Measurements from ENCODE around the gene TBL1X. TPM values are rescaled to one million over a fixed set of nuclear protein-coding genes. Genes with fewer than 3 reads are reported as not detected.

The TBL1X gene
- total and polyA plus RNA-seq, 2 of the 8 experiments (the other 6 are each of a cell fraction or from before 2014, with no cell fraction given) = 13.3 to 25.6 TPM

DNA sequence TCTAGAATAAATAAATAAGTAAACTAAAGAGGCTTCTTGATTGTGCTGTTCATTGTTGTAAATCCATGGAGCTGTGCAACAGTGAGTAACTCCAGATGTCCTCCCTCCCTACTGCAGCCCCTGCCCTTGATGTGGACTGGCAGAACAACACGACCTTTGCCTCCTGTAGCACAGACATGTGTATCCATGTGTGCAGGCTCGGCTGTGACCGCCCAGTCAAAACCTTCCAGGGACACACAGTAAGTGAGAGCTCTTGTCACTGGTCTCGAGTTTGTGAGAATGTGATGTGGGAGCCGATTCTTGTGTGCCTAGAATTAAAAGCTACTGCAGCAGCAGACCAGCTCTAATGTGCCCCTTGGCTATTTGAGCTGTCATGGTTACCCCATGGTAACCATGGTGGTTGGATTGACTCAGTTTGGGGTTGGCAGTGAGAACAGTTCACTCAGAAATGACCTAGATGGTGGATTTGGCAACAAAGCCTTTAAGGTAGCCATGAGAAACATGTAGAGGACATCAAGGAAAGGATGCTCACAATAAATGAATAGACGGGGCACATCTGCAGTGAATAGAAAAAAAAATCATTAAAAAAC lies 240.1 kb downstream of the TBL1X start:
- Histone ChIP-seq H2BK12ac (ENCODE audit: low read depth, low read length) (no peak overlapping the region), H3K4me3 (ENCODE audit: extremely low read depth in 1 of 4, insufficient read depth in 2 of 4, low read depth in 3 of 4, low read length in 4 of 4) (no peak overlapping the region), H3K27me3 (replicated peaks in 1 of 4; ENCODE audit: control insufficient read depth in 3 of 4, extremely low read depth in 1 of 4, insufficient read depth in 3 of 4, low read length in 3 of 4) (no peaks in the 10 kb centered on the region), H2BK20ac (ENCODE audit: low read length) (no peak overlapping the region), H3K4ac (replicated peaks; ENCODE audit: insufficient read length, low read depth, low read length) (no peak overlapping the region), H3K4me2 (ENCODE audit: insufficient read depth in 1 of 2, low read depth in 2 of 2, low read length in 2 of 2) (no peak overlapping the region), H2AK5ac (ENCODE audit: low read depth, low read length) (no peak overlapping the region), H2BK15ac (ENCODE audit: low read length) (no peak overlapping the region), H3K23ac (ENCODE audit: insufficient read length) (no peak overlapping the region), H3K36me3 (ENCODE audit: control insufficient read depth in 2 of 4, insufficient read depth in 4 of 4, low read length in 3 of 4) (peaks cover 0 to 8% (median 5%) of the 10 kb centered on the region in 4 experiments; a peak in 6 of 8 replicates), H4K8ac (ENCODE audit: extremely low read depth, insufficient read depth, low read length) (no peak overlapping the region), H3K9me3 (ENCODE audit: insufficient read depth in 2 of 2, low read depth in 1 of 2, low read length in 1 of 2) (no peaks in the 10 kb centered on the region), H3K4me1 (replicated peaks in 1 of 4; ENCODE audit: control insufficient read depth in 3 of 4, insufficient read depth in 4 of 4, low read length in 3 of 4) (no peaks in the 10 kb centered on the region), H3K23me2 (ENCODE audit: low read depth, low read length) (no peaks in the 10 kb centered on the region), H3K56ac (replicated peaks; ENCODE audit: insufficient read length, low read depth, low read length) (no peak overlapping the region), H4K91ac (replicated peaks; ENCODE audit: insufficient read length, low read length) (no peak overlapping the region), H3K9ac (replicated peaks in 1 of 4; ENCODE audit: extremely low read depth in 1 of 4, low read depth in 3 of 4, low read length in 3 of 4) (no peak overlapping the region), H3K18ac (ENCODE audit: extremely low read depth, low read length) (no peak overlapping the region), H3K79me1 (ENCODE audit: low read depth, low read length) (no peaks in the 10 kb centered on the region), H2BK5ac (ENCODE audit: low read depth, low read length) (no peak overlapping the region), H3K27ac (ENCODE audit: low read depth, low read length) (no peak overlapping the region), H4K5ac (ENCODE audit: insufficient read length, low read depth, low read length) (no peak overlapping the region), H3K14ac (ENCODE audit: insufficient read length) (no peak overlapping the region), H2AFZ (ENCODE audit: low read length) (no peak overlapping the region), H3K79me2 (ENCODE audit: control insufficient read depth in 1 of 2, insufficient read depth in 2 of 2, low read length in 2 of 2) (no peaks in the 10 kb centered on the region), H2BK120ac (replicated peaks; ENCODE audit: low read depth, low read length) (no peak overlapping the region), H4K20me1 (replicated peaks in 1 of 2; ENCODE audit: control insufficient read depth in 1 of 2, insufficient read depth in 2 of 2, low read length in 2 of 2) (no peaks in the 10 kb centered on the region)
- CTCF ChIA-PET (ENCODE audit: partially characterized antibody) = interaction anchor here (0.7 kb wide), 1 partner anchor 50 kb away, joined by 3 read pairs; no protein-coding TSS in a partner anchor
- no peak for DNase-seq (ENCODE audit: low read depth in 1 of 2, low spot score in 2 of 2)
- POLR2A ChIA-PET (ENCODE audit: partially characterized antibody) = interaction anchor here (0.7 kb wide), 1 partner anchor 80 kb away, joined by 4 read pairs; no protein-coding TSS in a partner anchor
- FAIRE-seq = no peak
- WGBS, 2 experiments (ENCODE audit: extremely low coverage in 1 of 2, insufficient coverage in 1 of 2, insufficient read length in 1 of 2, insufficient replicate concordance in 2 of 2, low coverage in 1 of 2, low lambda C conversion rate in 2 of 2, missing lambda C conversion rate in 1 of 2) = 89% methylated on average over 5 of the region's 6 CpGs; no CpG with 5 or more reads in 1 of the 2 experiments
- TF ChIP-seq BRCA1 (IDR thresholded peaks at IDR 0.05; ENCODE audit: low read depth, low read length) = no peak
- no peak for TF ChIP-seq ZNF274 (IDR thresholded peaks at IDR 0.05; ENCODE audit: borderline replicate concordance, extremely low read depth, low read length)
- TF ChIP-seq, protein P1, sequence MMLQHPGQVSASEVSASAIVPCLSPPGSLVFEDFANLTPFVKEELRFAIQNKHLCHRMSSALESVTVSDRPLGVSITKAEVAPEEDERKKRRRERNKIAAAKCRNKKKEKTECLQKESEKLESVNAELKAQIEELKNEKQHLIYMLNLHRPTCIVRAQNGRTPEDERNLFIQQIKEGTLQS (IDR thresholded peaks at IDR 0.05; ENCODE audit: insufficient read depth, low read depth, low read length) = no peak
- TF ChIP-seq YY1 (IDR thresholded peaks at IDR 0.05; ENCODE audit: low read depth, low read length) = no peak
- TF ChIP-seq POLR2A (IDR thresholded peaks at IDR 0.05; ENCODE audit: control extremely low read depth in 1 of 2, low read depth in 2 of 2, low read length in 2 of 2) = no peak
- no peak for TF ChIP-seq BCL11A (IDR thresholded peaks at IDR 0.05; ENCODE audit: low read depth in 2 of 2, low read length in 2 of 2)
- no peak for TF ChIP-seq CBX8 (IDR thresholded peaks at IDR 0.05; ENCODE audit: borderline replicate concordance, low read depth, low read length)
- TF ChIP-seq EGR1 (IDR thresholded peaks at IDR 0.05; ENCODE audit: borderline replicate concordance, low read depth, low read length) = no peak
- no peak for TF ChIP-seq SAP30 (IDR thresholded peaks at IDR 0.05; ENCODE audit: insufficient read depth, insufficient replicate concordance, low read length)
- TF ChIP-seq, protein P2, sequence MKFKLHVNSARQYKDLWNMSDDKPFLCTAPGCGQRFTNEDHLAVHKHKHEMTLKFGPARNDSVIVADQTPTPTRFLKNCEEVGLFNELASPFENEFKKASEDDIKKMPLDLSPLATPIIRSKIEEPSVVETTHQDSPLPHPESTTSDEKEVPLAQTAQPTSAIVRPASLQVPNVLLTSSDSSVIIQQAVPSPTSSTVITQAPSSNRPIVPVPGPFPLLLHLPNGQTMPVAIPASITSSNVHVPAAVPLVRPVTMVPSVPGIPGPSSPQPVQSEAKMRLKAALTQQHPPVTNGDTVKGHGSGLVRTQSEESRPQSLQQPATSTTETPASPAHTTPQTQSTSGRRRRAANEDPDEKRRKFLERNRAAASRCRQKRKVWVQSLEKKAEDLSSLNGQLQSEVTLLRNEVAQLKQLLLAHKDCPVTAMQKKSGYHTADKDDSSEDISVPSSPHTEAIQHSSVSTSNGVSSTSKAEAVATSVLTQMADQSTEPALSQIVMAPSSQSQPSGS (IDR thresholded peaks at IDR 0.05; ENCODE audit: low read length) = no peak
- TF ChIP-seq CBX5 (IDR thresholded peaks at IDR 0.05; ENCODE audit: low read depth, low read length) = no peak

Measured in H1 (cell line).